DND-41 (cell line): Measurements from ENCODE around the gene RAB4A.

Source experiments
- ATAC-seq: fragments of 200-7000 bp; cut with Tn5 transposase; 3 replicates; pipeline ENCODE4 v1.9.1; 2021; ENCODE audit warnings: low read depth; ENCODE audit not compliant: insufficient read depth
- DNase-seq: peaks from one replicate; pipeline ENCODE4 v3.0.0-alpha.2; 2020
- H2AFZ ChIP-seq: 2 replicates; pipeline ENCODE4 v1.6.0; 2012; ENCODE audit warnings: low read depth, low read length
- H3K27ac ChIP-seq: 2 replicates; pipeline ENCODE4 v1.5.1; 2012; ENCODE audit warnings: low read length, inconsistent platforms
- H3K27me3 ChIP-seq: fragments of 200-600 bp; sonication (generic); 2 replicates; pipeline ENCODE4 v1.6.0; 2012; ENCODE audit warnings: low read length, mild to moderate bottlenecking, inconsistent platforms; ENCODE audit not compliant: insufficient read depth, poor library complexity
- H3K36me3 ChIP-seq: 2 replicates; pipeline ENCODE4 v1.5.1; 2012; ENCODE audit warnings: low read length, inconsistent platforms; ENCODE audit not compliant: insufficient read depth
- H3K4me1 ChIP-seq: 2 replicates; pipeline ENCODE4 v1.5.1; 2012; ENCODE audit warnings: mild to moderate bottlenecking, low read length; ENCODE audit not compliant: insufficient read depth
- H3K4me2 ChIP-seq: 2 replicates; pipeline ENCODE4 v1.6.0; 2012; ENCODE audit warnings: mild to moderate bottlenecking, moderate library complexity, low read length, inconsistent platforms; ENCODE audit not compliant: insufficient read depth
- H3K4me3 ChIP-seq, 2 experiments: fragments of 200-600 bp in 1 of 2; shearing (Covaris generic) in 1 of 2; 2 replicates each; pipeline ENCODE4 v1.5.1; 2012 to 2016; ENCODE audit warnings: inconsistent platforms in 2 of 2, low read length in 2 of 2, mild to moderate bottlenecking in 2 of 2, low read depth in 1 of 2, moderate library complexity in 1 of 2
- H3K79me2 ChIP-seq: 2 replicates; pipeline ENCODE4 v1.6.0; 2012; ENCODE audit warnings: low read length, inconsistent platforms; ENCODE audit not compliant: insufficient read depth
- H3K9ac ChIP-seq: 2 replicates; pipeline ENCODE4 v1.6.0; 2012; ENCODE audit warnings: low read depth, mild to moderate bottlenecking, inconsistent platforms, low read length, moderate library complexity
- H3K9me3 ChIP-seq: 2 replicates; pipeline ENCODE4 v1.5.1; 2012; ENCODE audit warnings: low read length, moderate library complexity, mild to moderate bottlenecking, inconsistent platforms; ENCODE audit not compliant: insufficient read depth, severe bottlenecking
- H4K20me1 ChIP-seq: 2 replicates; pipeline ENCODE4 v1.6.0; 2012; ENCODE audit warnings: low read length; ENCODE audit not compliant: insufficient read depth
- EZH2 ChIP-seq: IDR thresholded peaks from 3 replicates; pipeline ENCODE4 v1.6.1; 2012; ENCODE audit warnings: borderline replicate concordance, low read depth, mild to moderate bottlenecking, moderate library complexity, low read length, inconsistent platforms; ENCODE audit not compliant: severe bottlenecking
- TF ChIP-seq, protein P1 (sequence below): IDR thresholded peaks from 2 replicates; pipeline ENCODE4 v1.5.1; 2012; ENCODE audit warnings: borderline replicate concordance, low read length, moderate library complexity, mild to moderate bottlenecking; ENCODE audit not compliant: poor library complexity, severe bottlenecking; ENCODE audit errors: extremely low read depth

The RAB4A gene

GRCh38 chr1:229280921-229281320 lies 10.0 kb downstream of the RAB4A start:
- no peak overlapping the region for H2AFZ ChIP-seq
- no peaks in the 10 kb centered on the region for H3K9me3 ChIP-seq
- H3K36me3 ChIP-seq, result no peaks in the 10 kb centered on the region
- H3K4me3 ChIP-seq, result no peak overlapping the region
- H3K4me1 ChIP-seq, result no peaks in the 10 kb centered on the region
- peaks cover 43% of the 10 kb centered on the region for H4K20me1 ChIP-seq
- peaks cover 94% of the 10 kb centered on the region for H3K79me2 ChIP-seq
- peaks cover 2% of the 10 kb centered on the region for H3K27me3 ChIP-seq
- no peak overlapping the region for H3K9ac ChIP-seq
- DNase-seq (no peak), ATAC-seq (no peak)
- no peak overlapping the region for H3K4me2 ChIP-seq
- H3K27ac ChIP-seq, result no peak overlapping the region
- TF ChIP-seq, protein P1, sequence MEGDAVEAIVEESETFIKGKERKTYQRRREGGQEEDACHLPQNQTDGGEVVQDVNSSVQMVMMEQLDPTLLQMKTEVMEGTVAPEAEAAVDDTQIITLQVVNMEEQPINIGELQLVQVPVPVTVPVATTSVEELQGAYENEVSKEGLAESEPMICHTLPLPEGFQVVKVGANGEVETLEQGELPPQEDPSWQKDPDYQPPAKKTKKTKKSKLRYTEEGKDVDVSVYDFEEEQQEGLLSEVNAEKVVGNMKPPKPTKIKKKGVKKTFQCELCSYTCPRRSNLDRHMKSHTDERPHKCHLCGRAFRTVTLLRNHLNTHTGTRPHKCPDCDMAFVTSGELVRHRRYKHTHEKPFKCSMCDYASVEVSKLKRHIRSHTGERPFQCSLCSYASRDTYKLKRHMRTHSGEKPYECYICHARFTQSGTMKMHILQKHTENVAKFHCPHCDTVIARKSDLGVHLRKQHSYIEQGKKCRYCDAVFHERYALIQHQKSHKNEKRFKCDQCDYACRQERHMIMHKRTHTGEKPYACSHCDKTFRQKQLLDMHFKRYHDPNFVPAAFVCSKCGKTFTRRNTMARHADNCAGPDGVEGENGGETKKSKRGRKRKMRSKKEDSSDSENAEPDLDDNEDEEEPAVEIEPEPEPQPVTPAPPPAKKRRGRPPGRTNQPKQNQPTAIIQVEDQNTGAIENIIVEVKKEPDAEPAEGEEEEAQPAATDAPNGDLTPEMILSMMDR, result no peak
- TF ChIP-seq EZH2, result no peak

DNA sequence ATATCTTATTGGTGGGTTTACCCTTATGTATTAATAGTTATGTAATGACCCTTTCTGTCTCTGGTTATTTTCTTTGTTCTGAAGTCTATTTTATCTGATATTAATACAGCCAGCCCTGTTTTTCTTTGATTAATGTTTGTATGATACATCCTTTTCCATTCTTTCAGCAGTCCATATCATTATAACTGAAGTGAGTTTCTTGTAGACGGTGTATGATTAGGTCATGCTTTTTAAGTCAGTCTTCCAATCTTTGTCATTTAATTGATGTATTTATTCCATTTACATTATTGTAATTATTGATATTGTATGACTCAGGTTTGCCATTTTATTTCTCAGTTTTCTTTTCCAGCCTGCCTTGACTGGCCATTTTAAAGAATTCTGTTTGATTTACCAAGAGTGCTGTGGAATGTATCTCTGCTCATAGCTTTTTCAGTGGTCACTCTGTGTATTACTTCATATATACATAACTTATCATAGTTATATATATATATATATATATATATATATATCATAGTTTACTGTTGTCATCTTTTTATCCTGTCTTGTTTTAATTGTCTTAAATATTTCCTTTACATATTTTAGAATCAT lies 10.5 kb downstream of the RAB4A start:
- Histone ChIP-seq H3K9me3 (no peaks in the 10 kb centered on the region), H4K20me1 (peaks cover 38% of the 10 kb centered on the region), H3K4me2 (no peak overlapping the region), H3K27me3 (peaks cover 2% of the 10 kb centered on the region), H3K27ac (no peak overlapping the region), H3K4me1 (no peaks in the 10 kb centered on the region), H3K36me3 (no peaks in the 10 kb centered on the region), H3K9ac (no peak overlapping the region), H2AFZ (no peak overlapping the region), H3K4me3 (no peak overlapping the region), H3K79me2 (peaks cover 94% of the 10 kb centered on the region)
- TF ChIP-seq, protein P1, result no peak
- TF ChIP-seq EZH2, result no peak
- no peak for DNase-seq
- no peak for ATAC-seq

GRCh38 chr1:229282295-229282823 lies 11.4 kb downstream of the RAB4A start:
- Histone ChIP-seq H3K4me1 (no peaks in the 10 kb centered on the region), H3K27me3 (peaks cover 2% of the 10 kb centered on the region), H3K4me2 (no peak overlapping the region), H3K79me2 (peaks cover 95% of the 10 kb centered on the region), H3K9ac (no peak overlapping the region), H3K4me3 (no peak overlapping the region), H3K36me3 (no peaks in the 10 kb centered on the region), H4K20me1 (peaks cover 31% of the 10 kb centered on the region; the same call in 1 of the 2 replicates), H2AFZ (no peak overlapping the region), H3K9me3 (no peaks in the 10 kb centered on the region), H3K27ac (no peak overlapping the region)
- TF ChIP-seq EZH2, result no peak
- TF ChIP-seq, protein P1, result no peak
- ATAC-seq (no peak), DNase-seq (no peak)
